ENCODE data around the gene TASL.

The TASL gene

DNA sequence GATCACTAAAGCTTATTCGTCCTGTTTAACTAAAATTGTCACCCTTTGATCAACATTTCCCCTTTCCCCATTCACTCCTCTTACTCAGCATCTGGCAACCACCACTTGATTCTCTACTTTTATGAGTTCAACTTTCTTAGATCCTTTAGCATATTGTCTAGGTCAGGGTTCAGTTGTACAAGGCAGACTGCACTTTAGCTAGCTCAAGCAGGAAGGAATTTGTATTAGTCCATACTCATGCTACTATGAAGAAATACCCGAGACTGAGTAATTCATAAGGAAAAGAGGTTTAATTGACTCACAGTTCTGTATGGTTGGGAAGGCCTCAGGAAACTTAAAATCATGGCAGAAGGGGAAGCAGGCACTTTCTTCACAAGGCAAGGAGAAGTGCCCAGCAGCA is 44.3 kb downstream of the TASL start:
- TF ChIP-seq ISL1 (CRISPR knock-in tag; IDR thresholded peaks at IDR 0.05) = no peak
- TF ChIP-seq ZFP30 (CRISPR knock-in tag; IDR thresholded peaks at IDR 0.05) = no peak
- no peak for TF ChIP-seq RARB (CRISPR knock-in tag; IDR thresholded peaks at IDR 0.05)
- TF ChIP-seq, protein P1, sequence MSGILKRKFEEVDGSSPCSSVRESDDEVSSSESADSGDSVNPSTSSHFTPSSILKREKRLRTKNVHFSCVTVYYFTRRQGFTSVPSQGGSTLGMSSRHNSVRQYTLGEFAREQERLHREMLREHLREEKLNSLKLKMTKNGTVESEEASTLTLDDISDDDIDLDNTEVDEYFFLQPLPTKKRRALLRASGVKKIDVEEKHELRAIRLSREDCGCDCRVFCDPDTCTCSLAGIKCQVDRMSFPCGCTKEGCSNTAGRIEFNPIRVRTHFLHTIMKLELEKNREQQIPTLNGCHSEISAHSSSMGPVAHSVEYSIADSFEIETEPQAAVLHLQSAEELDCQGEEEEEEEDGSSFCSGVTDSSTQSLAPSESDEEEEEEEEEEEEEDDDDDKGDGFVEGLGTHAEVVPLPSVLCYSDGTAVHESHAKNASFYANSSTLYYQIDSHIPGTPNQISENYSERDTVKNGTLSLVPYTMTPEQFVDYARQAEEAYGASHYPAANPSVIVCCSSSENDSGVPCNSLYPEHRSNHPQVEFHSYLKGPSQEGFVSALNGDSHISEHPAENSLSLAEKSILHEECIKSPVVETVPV (CRISPR knock-in tag; IDR thresholded peaks at IDR 0.05) = no peak
- TF ChIP-seq BACH2 (CRISPR knock-in tag; IDR thresholded peaks at IDR 0.05; ENCODE audit: borderline replicate concordance) = no peak
- no peak for TF ChIP-seq PATZ1 (CRISPR knock-in tag; IDR thresholded peaks at IDR 0.05; ENCODE audit: borderline replicate concordance)
- TF ChIP-seq, protein P2, sequence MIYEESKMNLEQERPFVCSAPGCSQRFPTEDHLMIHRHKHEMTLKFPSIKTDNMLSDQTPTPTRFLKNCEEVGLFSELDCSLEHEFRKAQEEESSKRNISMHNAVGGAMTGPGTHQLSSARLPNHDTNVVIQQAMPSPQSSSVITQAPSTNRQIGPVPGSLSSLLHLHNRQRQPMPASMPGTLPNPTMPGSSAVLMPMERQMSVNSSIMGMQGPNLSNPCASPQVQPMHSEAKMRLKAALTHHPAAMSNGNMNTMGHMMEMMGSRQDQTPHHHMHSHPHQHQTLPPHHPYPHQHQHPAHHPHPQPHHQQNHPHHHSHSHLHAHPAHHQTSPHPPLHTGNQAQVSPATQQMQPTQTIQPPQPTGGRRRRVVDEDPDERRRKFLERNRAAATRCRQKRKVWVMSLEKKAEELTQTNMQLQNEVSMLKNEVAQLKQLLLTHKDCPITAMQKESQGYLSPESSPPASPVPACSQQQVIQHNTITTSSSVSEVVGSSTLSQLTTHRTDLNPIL (CRISPR knock-in tag; IDR thresholded peaks at IDR 0.05; ENCODE audit: low read depth) = no peak
- no peak for TF ChIP-seq ZNF8 (CRISPR knock-in tag; IDR thresholded peaks at IDR 0.05)
- no peak for TF ChIP-seq POU6F1 (CRISPR knock-in tag; IDR thresholded peaks at IDR 0.05; ENCODE audit: borderline replicate concordance, low read depth)
- TF ChIP-seq TCF4 (CRISPR knock-in tag; IDR thresholded peaks at IDR 0.05; ENCODE audit: borderline replicate concordance) = no peak
- TF ChIP-seq ESRRG (CRISPR knock-in tag; IDR thresholded peaks at IDR 0.05) = no peak
- TF ChIP-seq SNAI2 (CRISPR knock-in tag; IDR thresholded peaks at IDR 0.05) = no peak
- TF ChIP-seq ZNF565 (CRISPR knock-in tag; conservative IDR thresholded peaks at IDR 0.05; ENCODE audit: low read depth) = no peak
- no peak for TF ChIP-seq OSR1 (CRISPR knock-in tag; IDR thresholded peaks at IDR 0.05)
- TF ChIP-seq ZNF70 (CRISPR knock-in tag; IDR thresholded peaks at IDR 0.05) = no peak
- ATAC-seq = no peak

DNA sequence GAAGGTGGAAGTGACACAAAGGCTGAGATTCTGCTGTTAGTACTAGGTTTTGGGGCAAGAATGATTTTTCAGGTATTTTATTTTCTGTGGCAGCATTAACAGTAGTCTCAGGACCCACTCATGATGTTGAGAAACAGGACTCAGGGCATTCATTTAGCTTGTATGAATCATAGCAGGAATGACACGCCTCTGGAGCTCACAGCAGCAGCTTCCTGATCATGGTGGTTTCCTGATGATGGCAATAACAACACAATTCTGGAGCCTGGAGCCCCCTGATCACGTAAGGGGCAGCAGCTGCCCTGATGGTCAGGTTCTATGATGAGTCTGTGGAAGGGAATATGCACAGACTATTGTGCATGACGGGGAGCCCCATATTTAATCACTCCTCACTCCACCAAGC is 47.0 kb downstream of the TASL start:
- no peak for ATAC-seq
- TF ChIP-seq ZFP3 (CRISPR knock-in tag; IDR thresholded peaks at IDR 0.05) = no peak
- TF ChIP-seq ZNF565 (CRISPR knock-in tag; conservative IDR thresholded peaks at IDR 0.05; ENCODE audit: low read depth) = no peak
- no peak for TF ChIP-seq PATZ1 (CRISPR knock-in tag; IDR thresholded peaks at IDR 0.05; ENCODE audit: borderline replicate concordance)
- TF ChIP-seq, protein P2 (CRISPR knock-in tag; IDR thresholded peaks at IDR 0.05; ENCODE audit: low read depth) = no peak
- no peak for TF ChIP-seq ZC3H10 (CRISPR knock-in tag; IDR thresholded peaks at IDR 0.05)
- no peak for TF ChIP-seq ZFP30 (CRISPR knock-in tag; IDR thresholded peaks at IDR 0.05)
- TF ChIP-seq TOX (CRISPR knock-in tag; IDR thresholded peaks at IDR 0.05; ENCODE audit: borderline replicate concordance) = no peak
- no peak for TF ChIP-seq POU6F1 (CRISPR knock-in tag; IDR thresholded peaks at IDR 0.05; ENCODE audit: borderline replicate concordance, low read depth)
- no peak for TF ChIP-seq ESRRG (CRISPR knock-in tag; IDR thresholded peaks at IDR 0.05)
- TF ChIP-seq RARB (CRISPR knock-in tag; IDR thresholded peaks at IDR 0.05) = no peak
- no peak for TF ChIP-seq PPARA (CRISPR knock-in tag; IDR thresholded peaks at IDR 0.05; ENCODE audit: borderline replicate concordance)
- no peak for TF ChIP-seq ZNF8 (CRISPR knock-in tag; IDR thresholded peaks at IDR 0.05)
- TF ChIP-seq OSR1 (CRISPR knock-in tag; IDR thresholded peaks at IDR 0.05) = no peak
- TF ChIP-seq SNAI2 (CRISPR knock-in tag; IDR thresholded peaks at IDR 0.05) = no peak
- no peak for TF ChIP-seq CSDC2 (CRISPR knock-in tag; IDR thresholded peaks at IDR 0.05)

Measured in SK-N-SH treated with all-trans-retinoic acid at 6 μM for 48 hours (cell line).